Ecto neural progenitor cell (in vitro differentiated cells): ENCODE data around the gene PLAGL2.
"Not testable (repeated sequence)": the region's sequence is repeated elsewhere in the genome, so short reads cannot be mapped to it uniquely, and the experiment has no call there.

Experiments used
- DNase-seq: peaks from one replicate; pipeline ENCODE4 v3.0.0-alpha.2; 2018; ENCODE audit warnings: low spot score

Gene PLAGL2

GRCh38 chr20:32203356-32204204 is 4.0 kb downstream of the PLAGL2 start:
- no peak for DNase-seq

GRCh38 chr20:32201977-32202363 is 5.6 kb downstream of the PLAGL2 start:
- DNase-seq, result no peak

- no peak for DNase-seq
These were observed 6.1 kb downstream of the PLAGL2 start for GRCh38 chr20:32201296-32201976.

GRCh38 chr20:32199006-32199405 is 8.5 kb downstream of the PLAGL2 start:
- no peak for DNase-seq

GRCh38 chr20:32197136-32197535 is 10.4 kb downstream of the PLAGL2 start:
- DNase-seq, result not testable (repeated sequence)

DNA sequence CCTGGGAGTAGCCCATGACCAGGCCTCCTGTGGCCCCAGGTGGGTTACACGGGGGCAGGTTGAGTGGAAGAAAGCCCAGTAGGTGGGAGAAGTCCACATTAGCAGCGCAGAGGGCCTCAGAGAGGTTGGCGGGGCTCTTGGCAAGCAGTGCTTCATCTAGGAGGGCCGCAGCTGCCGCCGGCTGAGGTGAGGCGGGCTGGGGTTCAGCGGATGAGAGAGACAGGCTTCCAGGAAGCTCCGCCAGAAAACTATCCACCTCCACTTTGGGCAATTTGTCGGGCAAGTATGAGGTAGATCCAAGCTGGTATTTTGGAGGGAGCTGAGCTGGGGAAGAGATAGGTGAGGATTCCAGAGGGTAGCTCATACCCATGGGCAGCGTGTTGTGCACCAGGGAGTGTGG is 10.9 kb downstream of the PLAGL2 start:
- DNase-seq, result not testable (repeated sequence)

DNA sequence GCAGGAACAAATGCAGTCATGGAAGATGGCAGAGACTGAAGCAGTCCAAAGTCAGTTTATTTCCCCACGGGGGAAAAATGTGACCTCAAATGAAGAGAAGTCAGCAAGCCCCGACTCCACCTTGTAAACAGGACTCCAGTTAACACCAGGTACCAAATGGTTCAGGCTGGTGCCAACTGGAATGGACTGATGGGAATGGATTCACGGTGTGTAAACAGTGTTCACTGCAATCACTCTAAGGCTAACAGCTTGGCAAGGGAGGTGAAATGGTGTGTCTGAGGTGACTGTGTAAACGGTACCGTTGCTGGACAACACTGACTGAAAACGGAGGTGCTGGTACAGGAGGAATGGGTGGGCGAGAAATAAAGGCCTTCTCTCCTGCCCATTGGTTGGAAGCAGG is 12.0 kb downstream of the PLAGL2 start:
- no peak for DNase-seq

- DNase-seq, result no peak
These were observed 13.5 kb downstream of the PLAGL2 start for GRCh38 chr20:32193996-32194395.

DNA sequence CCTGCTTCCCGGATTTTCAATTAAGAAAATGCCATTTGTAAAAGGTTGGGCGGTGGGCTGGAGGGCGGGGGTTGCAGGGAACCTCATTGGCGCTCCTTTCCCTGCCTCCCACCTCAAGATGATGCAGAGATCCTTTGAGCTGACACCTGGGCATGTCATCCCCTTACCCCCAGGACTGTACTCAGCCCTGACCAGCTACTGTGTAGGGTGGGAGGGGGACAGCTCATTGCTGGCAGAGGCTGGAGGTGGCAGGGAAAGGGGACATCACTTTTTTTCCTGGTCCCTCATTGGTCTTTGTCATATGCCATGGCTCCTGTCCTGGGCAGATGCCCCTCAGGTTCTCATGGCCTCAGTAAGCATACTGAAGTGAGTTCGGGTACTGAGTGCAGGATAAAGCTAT is 14.2 kb downstream of the PLAGL2 start:
- not testable (repeated sequence) for DNase-seq

GRCh38 chr20:32192698-32193097 is 14.8 kb downstream of the PLAGL2 start:
- no peak for DNase-seq

DNA sequence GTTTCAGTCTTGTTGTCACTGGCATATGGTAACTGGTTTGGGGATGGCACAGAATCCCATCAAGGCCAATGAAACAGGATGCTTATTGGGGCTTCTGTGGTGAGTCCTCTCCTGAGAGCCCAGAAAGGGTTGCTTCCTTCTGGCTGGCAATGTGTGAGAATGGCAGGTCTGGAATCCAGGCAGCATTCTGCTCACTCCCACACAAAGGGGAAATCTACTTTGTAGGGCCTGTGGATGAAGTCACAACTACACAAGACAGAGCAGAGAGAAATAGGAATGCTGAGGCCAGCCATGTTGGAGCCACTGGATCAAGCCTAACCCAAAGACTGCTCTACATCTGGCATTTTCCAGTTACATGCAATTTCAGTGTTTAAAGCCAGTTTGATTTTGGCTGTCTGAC is 15.7 kb downstream of the PLAGL2 start:
- DNase-seq, result no peak

GRCh38 chr20:32191422-32191821 is 16.1 kb downstream of the PLAGL2 start:
- no peak for DNase-seq

DNA sequence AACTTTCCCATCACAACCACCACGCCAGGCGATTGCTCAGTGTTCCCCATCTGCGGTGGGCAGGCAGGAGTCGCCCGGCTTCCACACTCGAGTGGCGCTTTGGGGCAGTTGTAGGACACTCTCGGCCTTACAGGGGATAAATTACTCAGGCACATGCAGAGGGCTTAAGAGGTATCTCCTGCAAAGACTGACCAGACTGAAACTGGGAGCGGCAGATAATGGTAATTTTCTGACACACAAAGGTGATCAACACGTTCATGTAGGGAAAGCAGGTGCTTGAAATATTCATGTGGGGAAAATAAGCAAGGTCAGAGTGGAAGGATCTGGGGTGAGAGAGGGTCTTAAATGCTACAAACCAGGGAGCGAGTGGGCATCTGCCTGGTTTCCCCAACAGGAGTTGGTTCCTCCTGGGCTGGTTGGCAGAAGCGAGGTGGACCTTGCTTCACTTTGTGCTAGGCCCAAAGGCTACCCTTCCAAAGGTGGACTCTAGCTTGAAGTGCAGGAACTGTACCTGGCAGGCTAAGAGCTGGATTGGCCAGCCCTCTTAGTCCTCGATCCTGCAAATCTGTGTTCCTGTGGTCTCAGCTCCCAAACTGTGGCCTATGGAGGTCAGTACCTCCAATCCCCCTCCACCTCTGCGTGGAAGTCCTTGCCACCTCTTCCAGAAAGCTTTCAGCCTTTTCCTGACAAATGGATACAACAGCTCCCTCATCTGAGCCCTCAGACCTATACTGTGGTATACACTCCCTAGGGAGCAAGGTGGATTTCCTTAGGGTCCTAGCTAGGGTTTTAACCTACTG is 16.7 kb downstream of the PLAGL2 start:
- DNase-seq, result peak; percentile 54

GRCh38 chr20:32189691-32190615 is 17.6 kb downstream of the PLAGL2 start:
- DNase-seq, result peak; percentile 88

DNA sequence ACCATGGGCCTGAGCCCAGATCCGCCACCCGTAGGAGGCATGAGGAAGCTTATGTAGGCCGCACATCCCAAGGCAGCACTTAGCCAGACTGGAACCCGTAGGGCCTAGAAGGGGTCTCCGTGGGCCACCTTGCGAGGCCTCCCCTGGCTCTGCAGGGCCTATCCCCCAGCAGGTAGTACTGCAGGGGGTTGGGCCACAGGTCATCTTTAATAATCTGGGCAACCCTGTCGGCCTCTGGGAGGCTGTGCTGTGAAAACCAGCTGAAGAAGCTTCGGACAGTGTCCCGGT is 18.5 kb downstream of the PLAGL2 start:
- no peak for DNase-seq

DNA sequence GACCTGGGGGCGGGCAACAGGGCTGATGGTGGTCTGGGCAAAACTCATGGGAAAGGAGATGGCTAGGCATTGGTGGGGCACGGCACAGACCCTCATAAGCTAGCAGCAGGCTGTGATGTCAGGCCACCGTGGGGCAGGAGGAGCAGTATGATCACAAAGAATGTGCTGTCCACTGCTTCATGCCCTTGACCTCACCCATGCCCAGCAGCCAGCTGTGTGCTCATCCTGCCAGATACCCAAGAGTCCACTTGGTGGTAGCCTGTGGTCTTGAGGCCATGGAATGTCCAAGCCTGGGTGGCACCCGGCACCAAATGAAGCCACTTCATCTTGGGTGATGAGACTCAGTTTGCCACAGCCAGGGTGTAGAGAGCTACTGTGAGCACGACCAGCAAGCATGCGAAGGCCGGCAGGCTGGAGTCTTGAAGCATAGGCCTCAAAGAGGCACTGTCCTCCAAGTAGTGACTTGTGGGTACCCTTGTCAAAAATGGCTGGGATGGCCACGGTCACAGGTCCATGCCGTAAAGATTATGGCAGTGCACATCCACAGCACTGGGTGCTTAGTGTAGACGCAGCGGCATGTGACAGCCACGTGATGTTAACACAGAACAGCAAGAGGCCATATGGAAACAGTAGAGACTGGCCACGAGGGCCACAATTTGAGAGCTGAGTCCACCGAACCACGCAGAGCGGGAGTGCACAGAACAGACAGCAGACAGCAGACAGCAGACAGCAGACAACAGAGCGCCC is 19.0 kb downstream of the PLAGL2 start:
- DNase-seq, result no peak

DNA sequence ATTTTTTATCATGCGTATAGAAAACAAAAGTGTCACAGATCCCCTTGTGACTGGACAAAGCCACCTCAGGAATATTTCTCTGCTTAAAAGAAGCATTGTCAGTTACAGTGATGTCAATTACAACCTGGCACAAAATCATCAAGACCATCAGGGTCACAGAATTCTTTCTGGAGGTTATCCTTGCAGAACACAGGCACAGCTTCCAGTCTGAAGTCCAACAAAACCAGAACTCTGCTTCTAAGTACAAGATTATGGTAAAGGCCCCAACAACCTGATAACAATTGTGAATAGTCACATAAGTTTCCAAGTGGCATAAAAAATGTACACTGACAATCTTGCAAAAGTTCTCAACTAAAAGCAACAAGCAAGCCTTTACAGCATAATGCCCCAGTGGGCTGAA is 21.0 kb downstream of the PLAGL2 start:
- DNase-seq, result no peak

GRCh38 chr20:32184961-32185603 is 22.5 kb downstream of the PLAGL2 start:
- DNase-seq, result no peak

DNA sequence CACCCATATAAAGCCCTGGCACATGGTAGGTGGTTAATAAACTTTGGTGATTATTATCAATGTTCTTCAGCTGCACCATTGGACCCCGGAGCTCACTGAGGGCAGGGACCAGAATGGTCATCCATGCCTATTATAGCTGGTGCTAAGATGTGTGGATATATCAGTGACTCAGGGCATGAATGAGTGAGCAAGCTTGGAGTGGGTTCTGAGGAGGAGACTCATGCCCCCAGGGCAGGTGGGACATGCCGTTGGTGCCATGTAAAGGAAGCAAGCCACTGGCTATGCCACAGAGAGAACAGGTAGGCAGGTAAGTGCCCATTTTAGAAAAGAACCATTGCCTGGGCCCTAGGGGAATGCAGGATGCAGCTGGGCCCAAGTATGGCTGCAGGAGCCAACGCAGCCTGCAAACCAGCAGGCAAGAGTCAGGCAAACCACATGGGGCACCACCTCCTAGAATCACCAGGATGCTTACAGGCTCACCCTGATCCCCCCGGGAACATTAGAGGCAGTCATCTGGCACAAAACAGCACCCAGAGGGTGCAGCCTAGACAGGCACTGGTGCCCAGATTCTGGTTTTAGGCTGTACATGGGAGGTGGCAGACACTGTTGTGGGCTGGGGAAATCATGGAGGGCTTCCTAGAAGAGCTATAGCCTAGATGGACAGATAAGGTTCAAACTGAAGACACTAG is 23.5 kb downstream of the PLAGL2 start:
- no peak for DNase-seq

- DNase-seq, result no peak
These were observed 25.9 kb downstream of the PLAGL2 start for GRCh38 chr20:32181606-32182005.
